LNCaP clone FGC (cell line): ENCODE measurements around the gene RNF214.

Experiments used
- DNase-seq: peaks from one replicate; pipeline ENCODE4 v3.0.0-alpha.2; 2011; ENCODE audit warnings: low read depth
- H3K4me3 ChIP-seq: 2 replicates; pipeline ENCODE4 v1.5.1; 2011; ENCODE audit warnings: mild to moderate bottlenecking, low read depth, low read length, control low read depth
- CTCF ChIP-seq: IDR thresholded peaks from 2 replicates; pipeline ENCODE4 v1.5.1; 2012; ENCODE audit warnings: mild to moderate bottlenecking; ENCODE audit not compliant: control insufficient read depth, insufficient read depth; ENCODE audit errors: extremely low read depth

RNF214 gene

GRCh38 chr11:117210620-117211019 is 21.9 kb upstream of the RNF214 start:
- no peak for TF ChIP-seq CTCF
- H3K4me3 ChIP-seq, result no peak overlapping the region
- DNase-seq, result no peak

GRCh38 chr11:117212697-117213355 is 19.6 kb upstream of the RNF214 start:
- H3K4me3 ChIP-seq, result no peak overlapping the region
- DNase-seq, result no peak
- no peak for TF ChIP-seq CTCF

- DNase-seq, result no peak
- no peak for TF ChIP-seq CTCF
- H3K4me3 ChIP-seq, result no peak overlapping the region
Observed at GRCh38 chr11:117214404-117215110, 17.9 kb upstream of the RNF214 start.

GRCh38 chr11:117217141-117218084 is 15.1 kb upstream of the RNF214 start:
- no peak for DNase-seq
- TF ChIP-seq CTCF, result no peak
- no peak overlapping the region for H3K4me3 ChIP-seq

GRCh38 chr11:117218133-117218915 is 14.1 kb upstream of the RNF214 start:
- no peak for TF ChIP-seq CTCF
- no peak overlapping the region for H3K4me3 ChIP-seq
- no peak for DNase-seq

GRCh38 chr11:117219001-117219400 is 13.5 kb upstream of the RNF214 start:
- no peak for DNase-seq
- no peak overlapping the region for H3K4me3 ChIP-seq
- TF ChIP-seq CTCF, result no peak
